HepG2 (cell line): ENCODE data around the gene HSD17B8. TPM values are rescaled to one million over a fixed set of nuclear protein-coding genes. Genes with fewer than 3 reads are reported as not detected.
A peak's percentile ranks its signal among the peaks of the same experiment; 100 is the strongest.

ENCODE experiments used
- BRCA1 ChIP-seq: sonication (generic); formaldehyde crosslinking; IDR thresholded peaks from 2 replicates; pipeline ENCODE4 v1.4.0; 2020; ENCODE audit warnings: missing genetic modification reagents
- CENPBD1 ChIP-seq: sonication (generic); formaldehyde crosslinking; IDR thresholded peaks from 2 replicates; pipeline ENCODE4 v1.8.0; 2022; ENCODE audit warnings: missing genetic modification reagents, low read depth, mild to moderate bottlenecking, borderline replicate concordance
- FOXO1 ChIP-seq: sonication (generic); formaldehyde crosslinking; IDR thresholded peaks from 2 replicates; pipeline ENCODE4 v1.4.0; 2020; ENCODE audit warnings: missing genetic modification reagents
- HDAC6 ChIP-seq: fragments of 200-600 bp; sonication (generic); IDR thresholded peaks from 2 replicates; pipeline ENCODE4 v1.7.0; 2017; ENCODE audit warnings: mild to moderate bottlenecking, antibody characterized with exemption, low read length, low read depth
- HMG20B ChIP-seq: conservative IDR thresholded peaks from 2 replicates; pipeline ENCODE4 v1.6.1; 2016; ENCODE audit warnings: missing genetic modification reagents, missing compliant biosample characterization
- JARID2 ChIP-seq: sonication (generic); formaldehyde crosslinking; IDR thresholded peaks from 2 replicates; pipeline ENCODE4 v1.8.1; 2023; ENCODE audit warnings: missing genetic modification reagents, inconsistent platforms; ENCODE audit not compliant: insufficient replicate concordance
- NFAT5 ChIP-seq: sonication (generic); formaldehyde crosslinking; IDR thresholded peaks from 2 replicates; pipeline ENCODE4 v1.4.0; 2020; ENCODE audit warnings: missing genetic modification reagents
- NONO ChIP-seq, 2 experiments: fragments of 450-650 bp in 1 of 2; sonication (generic) in 1 of 2; formaldehyde crosslinking in 1 of 2; IDR thresholded peaks in 1 of 2; conservative IDR thresholded peaks in 1 of 2; 2 replicates each; pipeline versions ENCODE4 v1.6.1 to v1.8.0; 2017 to 2022; ENCODE audit warnings: mild to moderate bottlenecking in 1 of 2, missing genetic modification reagents in 1 of 2, moderate library complexity in 1 of 2
- PLRG1 ChIP-seq: fragments of 450-650 bp; conservative IDR thresholded peaks from 2 replicates; pipeline ENCODE4 v1.6.1; 2016
- RAD51 ChIP-seq: fragments of 450-650 bp; IDR thresholded peaks from 2 replicates; pipeline ENCODE4 v1.6.1; 2016; ENCODE audit warnings: borderline replicate concordance
- STAT5B ChIP-seq: sonication (generic); formaldehyde crosslinking; IDR thresholded peaks from 2 replicates; pipeline ENCODE4 v1.4.0; 2020; ENCODE audit warnings: missing genetic modification reagents
- TFE3 ChIP-seq: IDR thresholded peaks from 2 replicates; pipeline ENCODE4 v1.6.1; 2016
- ZNF253 ChIP-seq: sonication (generic); formaldehyde crosslinking; IDR thresholded peaks from 2 replicates; pipeline ENCODE4 v1.8.0; 2022; ENCODE audit warnings: mild to moderate bottlenecking, missing genetic modification reagents, borderline replicate concordance
- ZNF879 ChIP-seq: sonication (generic); formaldehyde crosslinking; IDR thresholded peaks from 2 replicates; pipeline ENCODE4 v1.8.1; 2023; ENCODE audit warnings: missing genetic modification reagents
- polyA plus RNA-seq, 8 experiments: library from polyadenylated mRNA; depleted of rRNA in 3 of 8; stranded (reverse) in 7 of 8; unstranded in 1 of 8; fragments of >200 nt; fragmentation: Illumina TruSeq in 4 of 8; extraction: Trizol in 4 of 8; gene quantifications; 2 replicates each; pipeline versions ENCODE4 v1.2.1 to v1.2.3, GENCODE V29; 2011 to 2016; ENCODE audit warnings: low read depth in 4 of 8, missing spikeins in 1 of 8, mixed read lengths in 1 of 8; ENCODE audit not compliant: insufficient read depth in 1 of 8
- total RNA-seq, 5 experiments: library from RNA; depleted of rRNA; stranded (reverse); fragments of >200 nt; fragmentation: Illumina TruSeq; extraction: Trizol; gene quantifications; 2 replicates each; pipeline ENCODE4 v1.2.3, GENCODE V29; 2016; ENCODE audit warnings: low read depth in 1 of 5
- TF ChIP-seq, protein P1 (sequence below): sonication (generic); formaldehyde crosslinking; IDR thresholded peaks from 2 replicates; pipeline ENCODE4 v1.4.0; 2020; ENCODE audit warnings: low read depth, missing genetic modification reagents
- TF ChIP-seq, protein P2 (sequence below): sonication (generic); formaldehyde crosslinking; IDR thresholded peaks from 2 replicates; pipeline ENCODE4 v1.5.1; 2020; ENCODE audit warnings: mild to moderate bottlenecking, missing genetic modification reagents, borderline replicate concordance

Gene HSD17B8
- total and polyA plus RNA-seq, 2 of the 13 experiments (the other 11 are each of a cell fraction or from before 2014, with no cell fraction given), result 12.6 to 20.1 TPM

- TF ChIP-seq TFE3 (CRISPR knock-in tag) (peak; percentile 71), ZNF879 (CRISPR knock-in tag) (no peak), CENPBD1 (CRISPR knock-in tag) (no peak), NFAT5 (CRISPR knock-in tag) (0 out of 2 replicates have a peak, but pooled peaks have one; percentile 24), FOXO1 (CRISPR knock-in tag) (peak; percentile 13; the same call in 1 of the 2 replicates), HMG20B (CRISPR knock-in tag) (peak; percentile 31; the same call in 1 of the 2 replicates), BRCA1 (CRISPR knock-in tag) (no peak), NONO (IDR thresholded peaks at IDR 0.05) (no peak), NONO (CRISPR knock-in tag; conservative IDR thresholded peaks at IDR 0.05) (peak; percentile 97), PLRG1 (no peak), HDAC6 (no peak), RAD51 (no peak), ZNF253 (CRISPR knock-in tag) (peak; percentile 29; the same call in 1 of the 2 replicates), JARID2 (no peak), STAT5B (CRISPR knock-in tag) (no peak)
- TF ChIP-seq, protein P1, sequence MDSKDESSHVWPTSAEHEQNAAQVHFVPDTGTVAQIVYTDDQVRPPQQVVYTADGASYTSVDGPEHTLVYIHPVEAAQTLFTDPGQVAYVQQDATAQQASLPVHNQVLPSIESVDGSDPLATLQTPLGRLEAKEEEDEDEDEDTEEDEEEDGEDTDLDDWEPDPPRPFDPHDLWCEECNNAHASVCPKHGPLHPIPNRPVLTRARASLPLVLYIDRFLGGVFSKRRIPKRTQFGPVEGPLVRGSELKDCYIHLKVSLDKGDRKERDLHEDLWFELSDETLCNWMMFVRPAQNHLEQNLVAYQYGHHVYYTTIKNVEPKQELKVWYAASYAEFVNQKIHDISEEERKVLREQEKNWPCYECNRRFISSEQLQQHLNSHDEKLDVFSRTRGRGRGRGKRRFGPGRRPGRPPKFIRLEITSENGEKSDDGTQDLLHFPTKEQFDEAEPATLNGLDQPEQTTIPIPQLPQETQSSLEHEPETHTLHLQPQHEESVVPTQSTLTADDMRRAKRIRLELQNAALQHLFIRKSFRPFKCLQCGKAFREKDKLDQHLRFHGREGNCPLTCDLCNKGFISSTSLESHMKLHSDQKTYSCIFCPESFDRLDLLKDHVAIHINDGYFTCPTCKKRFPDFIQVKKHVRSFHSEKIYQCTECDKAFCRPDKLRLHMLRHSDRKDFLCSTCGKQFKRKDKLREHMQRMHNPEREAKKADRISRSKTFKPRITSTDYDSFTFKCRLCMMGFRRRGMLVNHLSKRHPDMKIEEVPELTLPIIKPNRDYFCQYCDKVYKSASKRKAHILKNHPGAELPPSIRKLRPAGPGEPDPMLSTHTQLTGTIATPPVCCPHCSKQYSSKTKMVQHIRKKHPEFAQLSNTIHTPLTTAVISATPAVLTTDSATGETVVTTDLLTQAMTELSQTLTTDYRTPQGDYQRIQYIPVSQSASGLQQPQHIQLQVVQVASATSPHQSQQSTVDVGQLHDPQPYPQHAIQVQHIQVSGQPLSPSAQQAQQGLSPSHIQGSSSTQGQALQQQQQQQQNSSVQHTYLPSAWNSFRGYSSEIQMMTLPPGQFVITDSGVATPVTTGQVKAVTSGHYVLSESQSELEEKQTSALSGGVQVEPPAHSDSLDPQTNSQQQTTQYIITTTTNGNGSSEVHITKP (CRISPR knock-in tag), result no peak
- TF ChIP-seq, protein P2, sequence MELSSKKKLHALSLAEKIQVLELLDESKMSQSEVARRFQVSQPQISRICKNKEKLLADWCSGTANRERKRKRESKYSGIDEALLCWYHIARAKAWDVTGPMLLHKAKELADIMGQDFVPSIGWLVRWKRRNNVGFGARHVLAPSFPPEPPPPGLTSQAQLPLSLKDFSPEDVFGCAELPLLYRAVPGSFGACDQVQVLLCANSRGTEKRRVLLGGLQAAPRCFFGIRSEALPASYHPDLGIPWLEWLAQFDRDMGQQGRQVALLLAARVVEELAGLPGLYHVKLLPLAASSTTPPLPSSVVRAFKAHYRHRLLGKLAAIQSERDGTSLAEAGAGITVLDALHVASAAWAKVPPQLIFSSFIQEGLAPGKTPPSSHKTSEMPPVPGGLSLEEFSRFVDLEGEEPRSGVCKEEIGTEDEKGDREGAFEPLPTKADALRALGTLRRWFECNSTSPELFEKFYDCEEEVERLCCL (CRISPR knock-in tag), result peak; percentile 57; the same call in 1 of the 2 replicates
Measured at GRCh38 chr6:33248932-33249731, 44.7 kb downstream of the HSD17B8 start (continued).
